HG03139 (cell line): ENCODE measurements around the gene CYB5R3.
"Not testable (repeated sequence)": the region's sequence is repeated elsewhere in the genome, so short reads cannot be mapped to it uniquely, and the experiment has no call there.

Source experiments
- ATAC-seq: cut with Tn5 transposase; IDR thresholded peaks from one replicate; pipeline ENCODE4 v1.9.1; 2021; ENCODE audit not compliant: unreplicated experiment

CYB5R3 gene

GRCh38 chr22:42608136-42608822 is 40.9 kb downstream of the CYB5R3 start:
- no peak for ATAC-seq

GRCh38 chr22:42607641-42608040 is 41.6 kb downstream of the CYB5R3 start:
- not testable (repeated sequence) for ATAC-seq

- ATAC-seq, result no peak
These were observed 44.8 kb downstream of the CYB5R3 start for GRCh38 chr22:42604403-42604802.

- no peak for ATAC-seq
These were observed 45.8 kb downstream of the CYB5R3 start for GRCh38 chr22:42603427-42603826.

- ATAC-seq, result no peak
These were observed 46.7 kb downstream of the CYB5R3 start for GRCh38 chr22:42602470-42602869.

- no peak for ATAC-seq
These were observed 47.2 kb downstream of the CYB5R3 start for GRCh38 chr22:42601879-42602465.

GRCh38 chr22:42596863-42597530 is 52.2 kb downstream of the CYB5R3 start:
- no peak for ATAC-seq

- no peak for ATAC-seq
These were observed 52.9 kb downstream of the CYB5R3 start for GRCh38 chr22:42596336-42596735.

GRCh38 chr22:42595434-42595833 is 53.8 kb downstream of the CYB5R3 start:
- no peak for ATAC-seq

GRCh38 chr22:42591987-42592386 is 57.2 kb downstream of the CYB5R3 start:
- no peak for ATAC-seq

- ATAC-seq, result no peak
These were observed 61.5 kb downstream of the CYB5R3 start for GRCh38 chr22:42587588-42588175.

GRCh38 chr22:42586381-42586780 is 62.8 kb downstream of the CYB5R3 start:
- ATAC-seq, result no peak

- ATAC-seq, result no peak
These were observed 64.1 kb downstream of the CYB5R3 start for GRCh38 chr22:42585096-42585495.

GRCh38 chr22:42584364-42584940 is 64.7 kb downstream of the CYB5R3 start:
- no peak for ATAC-seq

GRCh38 chr22:42582987-42583386 is 66.2 kb downstream of the CYB5R3 start:
- no peak for ATAC-seq

GRCh38 chr22:42581762-42582716 is 67.2 kb downstream of the CYB5R3 start:
- peak; percentile 57 for ATAC-seq

- ATAC-seq, result not testable (repeated sequence)
These were observed 67.9 kb downstream of the CYB5R3 start for GRCh38 chr22:42581194-42581761.

- not testable (repeated sequence) for ATAC-seq
These were observed 69.2 kb downstream of the CYB5R3 start for GRCh38 chr22:42580040-42580439.

- no peak for ATAC-seq
These were observed 71.5 kb downstream of the CYB5R3 start for GRCh38 chr22:42577623-42578240.

GRCh38 chr22:42577141-42577540 is 72.1 kb downstream of the CYB5R3 start:
- ATAC-seq, result not testable (repeated sequence)
